GM18502 (cell line): ENCODE measurements around the gene MSRB3.
"Not testable (repeated sequence)": the region's sequence is repeated elsewhere in the genome, so short reads cannot be mapped to it uniquely, and the experiment has no call there.

Source experiments
- ATAC-seq: cut with Tn5 transposase; IDR thresholded peaks from one replicate; pipeline ENCODE4 v1.9.1; 2021; ENCODE audit warnings: mild to moderate bottlenecking; ENCODE audit not compliant: unreplicated experiment, poor library complexity

Gene MSRB3

DNA sequence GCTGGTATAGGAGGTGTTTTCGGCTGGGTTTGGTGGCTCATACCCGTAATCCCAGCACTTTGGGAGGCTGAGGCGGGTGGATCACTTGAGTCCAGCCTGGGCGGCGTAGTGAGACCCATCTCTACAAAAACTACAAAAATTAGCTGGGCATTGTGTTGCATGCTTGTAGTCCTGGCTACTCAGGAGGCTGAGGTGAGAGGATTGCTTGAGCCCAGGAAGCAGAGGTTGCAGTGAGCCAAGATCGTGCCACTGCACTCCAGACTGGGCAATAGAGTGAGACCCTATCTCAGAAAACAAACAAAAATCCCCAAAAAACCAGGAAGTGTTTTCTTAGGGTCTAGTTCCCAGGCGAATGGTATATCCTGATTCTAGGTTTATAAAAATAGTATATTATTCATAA lies 7.0 kb downstream of the MSRB3 start:
- ATAC-seq = not testable (repeated sequence)

DNA sequence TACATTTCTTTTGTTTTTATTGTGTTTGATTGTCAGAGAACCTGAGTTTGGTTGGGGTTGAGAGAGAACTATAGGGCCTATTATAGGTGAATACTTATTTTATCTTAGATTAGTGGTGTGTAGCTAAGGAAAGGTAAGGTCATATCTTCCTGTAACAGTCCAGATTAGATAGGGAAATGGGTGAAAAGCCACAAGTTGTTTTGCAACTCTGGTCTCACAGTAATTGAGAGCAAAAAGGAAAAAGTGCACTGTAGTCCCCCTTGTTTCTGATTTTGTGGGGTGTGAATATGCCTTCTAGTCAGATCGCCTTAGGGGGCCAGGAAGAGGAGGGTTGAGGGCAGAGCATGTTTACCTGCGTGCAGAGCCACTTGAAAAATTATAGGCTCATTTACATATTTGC lies 8.9 kb downstream of the MSRB3 start:
- no peak for ATAC-seq

DNA sequence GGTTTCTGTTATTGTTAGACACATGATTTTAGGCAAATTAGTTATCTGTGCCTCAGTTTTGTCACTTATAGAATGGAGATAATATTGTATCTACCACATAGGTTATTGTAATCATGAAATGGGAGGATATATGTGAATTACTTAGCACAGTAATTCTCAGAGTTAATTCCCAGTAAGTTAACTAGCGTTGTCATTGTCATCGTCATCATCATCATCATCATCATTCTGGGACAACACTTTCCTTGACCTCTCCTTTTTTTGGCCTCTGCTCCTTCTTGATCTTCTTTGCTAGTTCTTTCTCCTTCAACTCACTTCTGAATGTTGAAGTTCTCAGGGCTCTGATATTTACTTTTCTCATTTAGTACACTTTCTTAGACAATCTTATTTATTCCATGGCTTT lies 13.8 kb downstream of the MSRB3 start:
- no peak for ATAC-seq

DNA sequence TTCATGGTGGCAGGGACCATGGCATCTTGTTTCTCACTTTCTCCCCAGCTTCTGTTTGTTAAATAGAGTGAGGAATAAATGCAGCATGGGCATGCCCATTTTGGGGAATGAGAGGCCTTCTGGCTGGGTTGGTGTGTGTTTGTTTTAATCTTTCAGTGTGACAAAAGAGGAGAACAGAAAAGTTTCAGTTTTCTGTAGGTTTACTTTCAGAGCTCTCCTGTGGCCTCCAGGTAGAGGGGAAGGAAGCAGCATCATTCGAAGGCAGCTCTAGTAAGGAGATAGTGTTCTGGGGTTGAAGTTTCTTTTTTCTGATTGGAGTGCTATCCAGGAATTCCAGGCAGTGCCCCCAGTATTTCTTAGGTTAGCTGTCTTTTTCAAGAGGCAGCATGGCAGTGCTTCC lies 15.3 kb downstream of the MSRB3 start:
- ATAC-seq = no peak

DNA sequence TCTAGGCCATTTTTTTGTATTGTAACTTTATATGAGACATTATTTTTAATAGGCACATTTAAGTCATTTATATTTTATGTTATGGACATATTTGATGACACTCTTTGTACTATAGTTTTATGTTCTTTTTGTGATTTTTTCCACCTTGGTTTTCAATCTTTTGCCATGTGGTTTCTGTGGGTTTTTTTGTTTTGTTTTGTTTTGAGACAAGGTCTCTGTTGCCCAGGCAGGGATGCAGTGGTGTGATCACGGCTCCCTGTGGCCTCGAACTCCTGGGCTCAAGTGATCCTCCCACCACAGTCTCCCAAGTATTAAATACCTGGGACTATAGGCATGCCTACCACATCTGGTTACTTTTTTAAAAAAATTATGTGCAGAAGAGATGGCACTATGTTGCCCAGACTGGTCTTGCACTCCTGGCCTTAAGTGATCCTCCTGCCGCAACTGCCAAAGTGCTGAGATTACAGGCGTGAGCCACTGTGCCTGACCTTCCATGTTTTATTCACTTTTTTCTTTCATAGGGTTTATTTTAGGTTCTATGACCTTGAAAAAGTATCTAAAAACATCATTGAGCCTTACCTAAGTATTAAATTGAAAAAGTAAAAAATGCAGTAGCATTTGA lies 16.3 kb downstream of the MSRB3 start:
- no peak for ATAC-seq

DNA sequence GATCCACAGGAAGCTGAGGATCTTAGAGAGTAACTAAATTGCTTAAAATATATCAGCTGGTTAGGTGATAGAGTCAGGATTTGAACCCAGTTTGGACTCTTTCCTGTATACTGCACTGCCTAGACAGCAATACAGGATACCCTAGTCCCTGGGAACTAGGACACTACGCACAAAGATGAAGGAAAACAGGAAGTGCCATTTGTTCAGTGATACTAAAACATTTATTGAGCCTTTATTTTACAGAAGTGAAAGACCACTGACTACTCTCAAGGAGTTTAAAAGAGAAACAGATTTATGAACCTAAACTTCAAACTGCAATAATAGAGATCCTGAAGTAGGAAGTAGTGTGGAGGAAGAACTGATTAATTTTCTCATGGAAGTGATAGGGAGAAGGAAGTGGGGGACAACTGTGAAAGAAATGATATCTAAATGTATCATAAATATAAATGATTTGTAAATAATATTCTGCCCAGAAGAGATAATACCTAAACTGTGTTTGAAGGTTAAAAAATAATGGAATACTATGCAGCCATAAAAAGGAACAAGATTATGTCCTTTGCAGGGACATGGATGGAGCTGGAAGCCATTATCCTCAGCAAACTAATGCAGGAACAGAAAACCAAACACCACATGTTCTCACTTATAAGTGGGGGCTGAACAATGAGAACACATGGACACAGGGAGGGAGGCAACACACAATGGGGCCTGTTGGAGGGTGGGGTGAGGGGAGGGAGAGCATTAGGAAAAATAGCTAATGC lies 18.2 kb downstream of the MSRB3 start:
- ATAC-seq = no peak

DNA sequence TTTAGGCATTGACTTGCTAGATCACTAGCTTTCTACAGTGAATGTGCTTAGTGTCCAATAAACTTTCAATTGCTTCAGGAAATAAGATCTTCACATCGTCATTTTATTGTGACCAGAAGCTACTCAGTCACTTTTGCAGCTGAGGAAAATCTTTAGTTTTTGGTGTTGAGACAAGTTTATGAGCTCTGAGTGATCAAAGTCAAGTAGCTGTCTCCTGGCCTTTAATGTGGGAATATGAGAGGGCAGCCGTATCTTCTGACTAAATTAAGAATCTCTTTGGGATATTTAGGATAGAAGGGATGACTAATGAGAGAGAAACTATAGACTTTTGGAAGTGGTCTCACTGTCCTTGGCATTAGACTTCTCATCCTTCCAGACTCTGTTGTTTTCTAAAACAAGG lies 21.6 kb downstream of the MSRB3 start:
- ATAC-seq = no peak

DNA sequence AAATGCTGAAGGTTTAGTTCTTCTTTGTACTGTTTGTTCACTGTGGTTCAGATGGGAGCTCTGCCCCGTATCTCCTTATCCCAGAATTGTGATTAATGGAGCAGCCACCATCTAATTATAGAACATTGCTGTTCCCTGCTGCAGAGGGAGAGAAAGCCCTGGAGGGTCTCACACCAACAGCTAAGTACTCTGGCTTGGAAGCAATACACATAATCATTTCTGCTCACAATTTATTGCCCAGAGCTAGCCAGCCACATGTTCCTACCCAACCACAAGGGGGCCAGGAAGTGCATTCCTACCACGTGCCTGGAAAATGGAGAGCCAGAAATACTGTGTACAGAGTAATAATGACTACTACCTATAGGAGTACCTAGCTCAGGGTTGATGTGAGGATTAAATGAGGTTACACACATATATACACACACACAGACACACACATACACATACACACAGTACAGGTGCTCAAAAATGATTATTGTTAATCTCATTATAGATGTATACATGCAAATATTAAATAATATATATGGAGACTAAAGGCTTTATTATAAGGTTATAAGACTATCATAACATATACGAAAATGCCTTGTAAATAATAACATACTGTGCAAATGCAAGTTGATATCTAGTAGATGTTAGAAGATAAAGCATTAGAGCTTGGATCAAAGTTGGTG lies 22.3 kb downstream of the MSRB3 start:
- no peak for ATAC-seq

DNA sequence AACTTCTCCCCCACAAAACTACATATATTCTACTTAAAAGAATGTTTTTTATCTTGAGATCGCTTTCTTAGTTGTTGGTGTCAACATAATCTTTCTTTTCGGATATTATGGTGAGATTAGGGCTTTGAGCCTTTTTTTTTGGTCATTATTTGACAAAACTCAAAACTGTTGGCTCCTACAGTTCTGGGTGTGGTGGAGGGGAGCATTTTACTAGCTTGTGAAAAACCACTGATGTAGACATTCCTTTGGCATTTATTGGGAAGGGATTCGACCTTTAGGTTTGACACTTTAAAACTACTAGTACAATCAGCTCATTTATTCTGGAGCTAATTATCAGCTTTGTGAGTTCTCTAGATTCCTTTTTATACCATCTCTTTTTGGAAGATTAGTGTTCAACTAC lies 24.4 kb downstream of the MSRB3 start:
- no peak for ATAC-seq

DNA sequence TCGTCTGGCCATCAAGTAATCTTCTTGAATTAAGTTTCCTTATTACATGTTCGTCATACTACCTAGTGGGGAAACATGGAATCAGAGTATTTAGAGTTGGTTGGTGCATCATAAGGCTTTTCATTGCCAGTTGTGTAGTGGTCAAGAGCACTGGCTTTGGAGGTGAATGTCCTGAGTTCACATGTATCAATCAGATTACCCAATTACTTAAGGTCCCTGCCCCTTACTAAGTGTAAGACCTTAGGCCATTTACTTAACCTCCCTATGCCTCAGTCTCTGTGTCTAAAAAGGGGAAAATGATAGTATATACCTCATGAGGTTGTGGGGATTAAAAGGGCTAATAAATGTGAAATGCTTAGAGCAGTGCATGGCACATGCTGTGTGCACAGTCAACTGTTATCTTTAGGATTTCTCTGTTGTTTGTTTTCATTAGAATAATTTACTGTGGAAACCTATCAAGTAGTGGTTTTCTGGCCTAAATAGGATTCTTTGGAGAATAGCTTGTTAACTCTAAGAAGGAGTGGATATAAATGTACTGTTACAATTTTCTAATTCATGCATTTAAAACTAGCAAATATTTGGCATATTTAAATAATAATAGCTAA lies 27.0 kb downstream of the MSRB3 start:
- no peak for ATAC-seq

DNA sequence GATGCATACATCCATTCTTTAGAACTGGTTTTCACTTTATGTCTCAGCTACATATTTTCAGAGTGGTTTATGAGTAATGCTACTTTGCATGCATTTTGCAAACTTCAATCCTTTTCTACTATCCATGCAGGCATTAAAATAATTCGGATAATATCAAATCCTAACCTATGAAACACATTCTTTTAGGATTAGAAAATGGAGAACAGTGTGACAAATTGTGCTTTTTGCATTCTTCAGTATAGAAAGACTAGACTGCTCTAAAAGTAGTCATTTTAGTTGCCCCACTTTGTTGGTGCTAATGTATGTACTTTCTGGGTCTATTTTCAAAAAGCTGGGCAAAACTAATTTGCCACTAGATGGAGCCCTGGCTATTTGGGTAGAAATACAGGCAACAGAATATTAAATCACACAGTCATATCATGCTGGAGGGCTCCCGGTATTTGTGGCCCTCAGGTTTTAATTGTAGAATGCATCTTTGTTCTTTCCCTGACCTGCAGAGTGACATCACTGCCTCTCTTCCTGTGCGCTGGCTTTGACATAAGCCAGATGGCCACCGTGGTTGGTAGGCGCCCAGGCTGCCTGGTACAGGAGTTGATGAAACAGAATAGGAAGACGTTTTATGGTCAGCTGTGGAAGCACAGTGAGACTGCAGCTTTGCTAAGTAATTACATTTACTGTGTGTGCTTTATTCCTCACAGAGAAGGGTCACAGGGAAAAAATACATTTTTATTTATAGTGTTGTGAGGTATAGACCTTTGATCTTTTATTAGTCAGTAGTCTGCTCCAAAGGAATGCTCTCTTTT lies 28.1 kb downstream of the MSRB3 start:
- no peak for ATAC-seq

DNA sequence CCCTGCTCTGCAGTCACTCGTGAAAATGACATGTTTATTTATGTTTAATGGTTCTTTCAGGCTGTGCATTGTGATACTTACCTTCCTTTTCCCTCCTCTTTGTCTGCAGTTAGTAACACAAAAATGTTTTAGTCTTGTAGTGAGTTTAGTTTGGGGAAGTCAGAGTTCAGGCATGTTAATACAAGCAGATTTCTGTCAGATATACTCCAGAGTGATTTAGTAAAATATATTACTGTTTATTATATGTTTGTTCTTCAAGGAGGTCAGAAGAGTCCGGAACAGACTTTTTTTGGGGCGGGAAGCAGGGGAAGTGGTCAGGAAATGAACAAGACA lies 28.7 kb downstream of the MSRB3 start:
- ATAC-seq = no peak

DNA sequence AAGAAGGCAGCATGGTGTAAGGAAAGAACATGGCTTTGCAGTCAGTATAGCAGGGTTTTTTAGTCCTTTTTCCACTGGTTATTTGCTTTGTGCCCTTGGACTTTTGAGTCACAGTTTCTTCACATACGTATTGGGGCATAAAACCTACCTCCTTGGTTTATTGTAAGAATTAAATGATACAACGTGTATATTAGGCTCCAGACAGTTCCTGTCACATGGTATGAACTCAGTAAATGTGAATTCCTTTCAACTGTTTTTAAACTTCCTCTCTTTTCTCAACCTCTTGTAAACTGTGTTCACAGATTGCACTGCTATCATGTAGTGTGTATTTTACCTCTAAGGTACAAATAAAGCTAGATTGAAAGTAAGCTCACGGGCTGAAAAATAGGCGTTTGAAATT lies 29.5 kb downstream of the MSRB3 start:
- ATAC-seq = no peak

DNA sequence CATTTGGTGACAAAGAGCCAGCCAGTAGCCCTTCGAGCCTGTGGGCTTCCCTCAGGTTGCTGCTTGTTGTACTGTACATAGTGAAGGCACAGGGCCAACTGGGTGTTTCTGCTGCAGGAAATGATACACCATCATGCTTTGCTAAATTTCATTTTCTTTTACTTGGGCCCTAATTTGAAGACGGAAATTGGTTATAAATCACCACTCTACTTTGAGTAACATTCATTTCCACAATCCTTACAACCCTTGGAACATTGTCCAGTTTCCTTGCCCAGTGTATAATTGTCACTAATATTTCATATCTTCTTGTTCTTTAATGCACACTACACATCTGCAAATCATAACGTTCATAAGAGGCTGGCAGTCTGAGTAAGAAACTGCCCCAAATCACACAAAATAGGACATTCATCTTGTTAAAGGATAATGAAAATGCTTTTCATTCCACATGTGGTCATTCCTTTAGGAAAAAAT lies 30.2 kb downstream of the MSRB3 start:
- no peak for ATAC-seq

DNA sequence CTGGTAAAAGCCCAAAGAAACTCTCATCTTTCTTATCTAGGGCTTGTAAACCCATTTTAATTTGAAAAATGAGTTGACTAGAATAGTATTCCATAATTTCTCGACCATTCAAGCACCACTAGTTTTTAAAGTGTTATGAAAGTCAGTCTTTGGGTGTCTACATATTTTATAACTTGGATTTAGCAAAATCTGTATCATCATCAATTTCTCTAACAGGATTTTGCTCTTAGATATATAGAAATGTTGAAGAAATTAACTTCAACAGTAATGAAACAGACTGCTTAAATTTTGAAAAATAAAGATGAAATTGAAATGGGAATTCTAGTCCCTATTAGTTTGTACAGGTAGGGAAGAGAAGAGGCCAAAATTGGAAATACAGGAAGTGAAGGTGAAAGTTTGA lies 32.8 kb downstream of the MSRB3 start:
- ATAC-seq = no peak

DNA sequence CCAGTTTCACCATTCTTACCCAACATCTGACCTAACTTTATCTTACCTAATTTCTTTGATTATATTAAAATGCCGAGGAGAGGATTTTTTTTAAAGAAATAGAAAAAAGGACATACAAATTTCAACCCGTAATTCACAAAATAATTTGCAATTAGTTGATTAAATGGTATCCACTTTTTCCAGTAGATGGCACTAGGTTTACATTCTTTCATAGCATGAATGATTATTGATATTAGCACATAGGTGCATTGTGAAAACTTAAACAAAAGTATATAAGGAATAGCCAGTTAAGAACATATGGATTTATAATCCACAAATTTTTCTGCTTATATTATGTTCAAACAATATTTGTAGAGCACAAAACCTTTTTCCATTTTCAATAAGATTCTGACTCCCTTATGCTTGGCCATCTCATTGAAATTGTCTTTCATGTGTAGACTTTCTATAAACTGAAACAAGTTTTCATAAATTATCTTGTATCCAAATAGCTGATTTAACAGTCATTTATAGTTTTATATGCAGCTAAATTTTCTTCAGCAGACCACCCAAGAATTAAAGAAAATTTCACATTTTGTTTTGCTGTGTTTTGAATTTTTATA lies 35.3 kb downstream of the MSRB3 start:
- ATAC-seq = no peak

DNA sequence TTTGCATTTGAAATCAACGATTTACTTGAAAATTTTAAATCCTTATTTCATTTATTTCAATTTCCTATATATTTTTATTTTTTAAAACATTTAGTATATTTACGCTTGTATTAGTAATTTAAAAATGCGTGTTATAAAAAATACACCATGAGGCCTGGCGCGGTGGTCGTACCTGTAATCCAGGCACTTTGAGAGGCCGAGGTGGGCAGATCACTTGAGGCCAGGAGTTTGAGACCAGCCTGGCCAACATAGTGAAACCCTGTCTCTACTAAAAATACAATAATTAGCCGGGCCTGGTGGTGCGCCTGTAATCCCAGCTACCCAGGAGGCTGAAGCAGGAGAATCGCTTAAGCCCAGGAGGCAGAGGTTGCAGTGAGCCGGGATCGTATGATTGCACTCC lies 36.8 kb downstream of the MSRB3 start:
- not testable (repeated sequence) for ATAC-seq

DNA sequence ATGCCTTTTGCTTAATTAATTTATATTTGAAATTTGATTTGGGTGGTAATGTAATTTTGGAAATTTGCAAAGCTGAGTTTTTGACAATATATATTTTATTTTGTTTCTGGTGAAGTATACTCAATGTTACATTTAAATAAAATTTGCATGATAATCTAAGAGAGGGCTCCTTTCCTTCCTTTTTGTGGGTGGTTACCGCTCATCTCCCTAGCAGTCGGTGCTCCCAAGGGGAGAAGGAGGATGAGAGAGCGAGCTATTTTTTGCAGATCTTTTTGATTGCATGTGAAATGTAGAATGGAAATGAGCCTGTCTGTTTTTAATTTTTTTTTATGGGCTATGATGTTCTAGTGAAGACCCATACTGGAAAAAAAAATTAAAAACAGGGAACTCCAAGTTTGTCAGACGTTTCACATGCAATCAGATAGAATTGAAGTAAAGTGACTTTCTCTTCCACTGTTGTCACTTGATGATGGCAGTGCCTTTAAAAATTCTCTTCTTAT lies 39.8 kb downstream of the MSRB3 start:
- no peak for ATAC-seq

DNA sequence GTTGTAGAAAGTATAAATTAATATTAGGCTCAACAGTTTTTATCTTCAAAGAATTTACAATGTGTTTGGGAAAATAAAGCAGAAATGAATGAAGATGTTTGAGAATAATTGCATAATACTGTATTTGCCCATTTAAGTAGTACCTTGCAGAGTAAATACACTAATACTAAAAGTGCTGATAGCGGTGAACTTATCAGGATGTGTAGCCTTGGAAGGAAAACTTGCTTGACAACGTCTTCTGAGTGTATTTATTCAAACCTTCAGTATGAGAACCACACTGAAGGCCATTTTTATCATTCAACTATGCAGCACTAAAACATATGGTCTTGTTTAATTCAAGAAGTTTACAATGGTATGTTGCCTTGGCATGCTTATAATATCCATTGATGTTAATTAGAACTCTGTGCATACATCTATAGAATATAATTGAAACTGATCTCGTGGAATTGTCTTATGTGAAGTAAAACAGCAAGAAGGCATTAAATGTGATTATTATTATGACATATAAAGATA lies 41.3 kb downstream of the MSRB3 start:
- ATAC-seq = no peak

DNA sequence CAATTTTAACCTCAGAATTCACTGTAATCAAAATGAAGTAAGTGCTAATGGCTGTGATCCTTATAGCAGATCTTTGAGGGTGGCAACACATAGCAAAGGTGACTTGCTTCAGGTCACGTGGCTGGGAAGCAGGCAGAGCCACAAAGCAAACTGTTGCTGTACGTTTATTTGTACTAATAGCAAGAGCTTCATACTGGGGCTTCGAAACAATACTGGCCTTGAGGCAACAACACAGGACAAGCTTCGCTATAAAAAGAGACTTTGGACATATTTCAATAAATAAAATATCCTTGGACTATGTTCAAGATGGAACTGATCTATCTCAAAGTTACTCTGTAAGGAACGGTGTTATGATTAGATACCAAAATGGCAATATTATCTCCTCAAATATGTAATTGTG lies 44.6 kb downstream of the MSRB3 start:
- ATAC-seq = no peak
